Activated naive CD4-positive, alpha-beta T cell treated with anti-CD3 and anti-CD28 coated beads, Interleukin-2, amount 50 U/mL, for 24 hours (primary cell): ENCODE results near the gene INIP.
"Not testable (repeated sequence)": the region's sequence is repeated elsewhere in the genome, so short reads cannot be mapped to it uniquely, and the experiment has no call there.

Experiments
- H3K27ac Mint-ChIP-seq: one replicate; pipeline ENCODE4 v1.8.0; 2021; ENCODE audit warnings: mild to moderate bottlenecking, mixed read lengths
- H3K27me3 Mint-ChIP-seq: one replicate; pipeline ENCODE4 v1.8.0; 2021; ENCODE audit warnings: mixed read lengths
- H3K36me3 Mint-ChIP-seq: one replicate; pipeline ENCODE4 v1.8.0; 2021; ENCODE audit warnings: mixed read lengths
- H3K4me1 Mint-ChIP-seq: one replicate; pipeline ENCODE4 v1.8.0; 2021; ENCODE audit warnings: mixed read lengths
- H3K4me3 Mint-ChIP-seq: one replicate; pipeline ENCODE4 v1.8.0; 2021; ENCODE audit warnings: mild to moderate bottlenecking, mixed read lengths
- H3K9me3 Mint-ChIP-seq: one replicate; pipeline ENCODE4 v1.8.0; 2021; ENCODE audit warnings: mixed read lengths

The INIP gene

DNA sequence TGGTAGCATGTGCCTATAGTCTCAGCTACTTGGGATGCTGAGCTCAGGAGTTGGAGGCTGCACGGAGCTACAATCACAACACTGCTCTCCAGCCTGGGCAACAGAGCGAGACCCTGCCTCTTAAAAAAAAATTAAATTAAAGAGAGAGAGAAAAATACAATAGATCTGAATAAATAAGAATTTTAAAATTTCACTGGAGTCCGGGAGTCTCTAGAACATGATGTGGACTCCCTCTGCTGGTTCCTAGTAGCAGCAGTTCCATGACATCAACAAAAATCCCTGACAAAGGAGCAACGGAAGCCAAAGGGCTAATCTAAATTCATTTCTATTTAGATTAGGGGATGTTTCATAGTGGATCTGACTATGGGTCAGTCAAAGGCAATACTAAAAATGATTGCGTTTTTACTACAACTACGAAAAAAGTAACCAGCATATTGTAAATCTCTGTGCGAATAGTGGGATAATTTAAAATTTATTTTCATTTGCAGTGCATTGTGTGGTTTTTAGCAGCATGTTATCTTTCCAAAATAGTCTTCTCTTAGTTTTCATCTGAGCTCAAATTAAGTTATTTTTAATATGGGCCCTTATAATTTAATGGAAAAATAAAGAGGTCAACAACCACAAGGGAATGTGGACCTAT lies 6.7 kb downstream of the INIP start:
- Mint-ChIP-seq H3K27me3 (no peaks in the 10 kb centered on the region), H3K4me1 (peaks cover 63% of the 10 kb centered on the region), H3K36me3 (peaks cover 22% of the 10 kb centered on the region), H3K9me3 (no peaks in the 10 kb centered on the region), H3K27ac (no peak overlapping the region), H3K4me3 (no peak overlapping the region)

DNA sequence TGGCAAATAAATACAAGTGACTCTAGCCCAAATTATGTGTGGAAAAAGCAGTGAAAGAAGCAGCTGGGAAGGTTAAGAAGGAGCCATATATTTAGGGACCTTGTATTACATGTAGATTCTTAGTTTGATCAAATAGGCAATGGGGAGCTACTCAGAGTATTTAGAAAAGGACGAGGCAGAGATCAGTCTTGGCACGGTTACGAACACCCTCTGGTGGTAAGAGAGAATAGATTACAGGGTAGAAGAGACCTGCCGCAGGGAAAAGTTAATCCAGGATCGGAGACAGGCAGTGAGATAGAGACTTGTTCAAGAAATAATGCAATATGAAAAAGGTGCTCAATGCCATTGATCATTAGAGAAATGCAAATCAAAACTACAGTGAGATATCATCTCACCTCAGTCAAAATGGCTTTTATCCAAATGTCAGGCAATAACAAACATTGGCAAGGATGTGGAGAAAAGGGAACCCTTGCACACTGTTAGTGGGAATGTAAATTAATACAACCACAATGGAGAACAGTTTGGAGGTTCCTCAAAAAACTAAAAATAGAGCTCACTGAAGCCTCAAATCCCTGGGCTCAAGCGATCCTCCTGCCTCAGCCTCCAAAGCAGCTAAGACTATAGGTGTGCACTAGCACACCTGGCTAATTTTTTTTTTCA lies 12.0 kb downstream of the INIP start:
- no peak overlapping the region for H3K4me3 Mint-ChIP-seq
- no peaks in the 10 kb centered on the region for H3K27me3 Mint-ChIP-seq
- peaks cover 49% of the 10 kb centered on the region for H3K4me1 Mint-ChIP-seq
- no peak overlapping the region for H3K27ac Mint-ChIP-seq
- no peaks in the 10 kb centered on the region for H3K9me3 Mint-ChIP-seq
- H3K36me3 Mint-ChIP-seq: peaks cover 8% of the 10 kb centered on the region

- H3K27me3 Mint-ChIP-seq: no peaks in the 10 kb centered on the region
- peaks cover 38% of the 10 kb centered on the region for H3K4me1 Mint-ChIP-seq
- no peaks in the 10 kb centered on the region for H3K9me3 Mint-ChIP-seq
- H3K4me3 Mint-ChIP-seq: no peak overlapping the region
- no peak overlapping the region for H3K27ac Mint-ChIP-seq
- H3K36me3 Mint-ChIP-seq: peaks cover 11% of the 10 kb centered on the region
Observed at GRCh38 chr9:112703304-112703703, 14.6 kb downstream of the INIP start.

GRCh38 chr9:112700085-112700484 lies 17.8 kb downstream of the INIP start:
- Mint-ChIP-seq H3K36me3 (peaks cover 8% of the 10 kb centered on the region), H3K4me3 (no peak overlapping the region), H3K9me3 (no peaks in the 10 kb centered on the region), H3K27ac (no peak overlapping the region), H3K4me1 (peaks cover 29% of the 10 kb centered on the region), H3K27me3 (no peaks in the 10 kb centered on the region)

GRCh38 chr9:112699230-112699629 lies 18.7 kb downstream of the INIP start:
- Mint-ChIP-seq H3K36me3 (peaks cover 8% of the 10 kb centered on the region), H3K27ac (no peak overlapping the region), H3K4me1 (peaks cover 29% of the 10 kb centered on the region), H3K9me3 (no peaks in the 10 kb centered on the region), H3K4me3 (no peak overlapping the region), H3K27me3 (no peaks in the 10 kb centered on the region)

- Mint-ChIP-seq H3K27ac (no peak overlapping the region), H3K36me3 (peaks cover 12% of the 10 kb centered on the region), H3K27me3 (no peaks in the 10 kb centered on the region), H3K4me3 (no peak overlapping the region), H3K9me3 (no peaks in the 10 kb centered on the region), H3K4me1 (peaks cover 18% of the 10 kb centered on the region)
Observed at GRCh38 chr9:112696461-112696860, 21.5 kb downstream of the INIP start.

DNA sequence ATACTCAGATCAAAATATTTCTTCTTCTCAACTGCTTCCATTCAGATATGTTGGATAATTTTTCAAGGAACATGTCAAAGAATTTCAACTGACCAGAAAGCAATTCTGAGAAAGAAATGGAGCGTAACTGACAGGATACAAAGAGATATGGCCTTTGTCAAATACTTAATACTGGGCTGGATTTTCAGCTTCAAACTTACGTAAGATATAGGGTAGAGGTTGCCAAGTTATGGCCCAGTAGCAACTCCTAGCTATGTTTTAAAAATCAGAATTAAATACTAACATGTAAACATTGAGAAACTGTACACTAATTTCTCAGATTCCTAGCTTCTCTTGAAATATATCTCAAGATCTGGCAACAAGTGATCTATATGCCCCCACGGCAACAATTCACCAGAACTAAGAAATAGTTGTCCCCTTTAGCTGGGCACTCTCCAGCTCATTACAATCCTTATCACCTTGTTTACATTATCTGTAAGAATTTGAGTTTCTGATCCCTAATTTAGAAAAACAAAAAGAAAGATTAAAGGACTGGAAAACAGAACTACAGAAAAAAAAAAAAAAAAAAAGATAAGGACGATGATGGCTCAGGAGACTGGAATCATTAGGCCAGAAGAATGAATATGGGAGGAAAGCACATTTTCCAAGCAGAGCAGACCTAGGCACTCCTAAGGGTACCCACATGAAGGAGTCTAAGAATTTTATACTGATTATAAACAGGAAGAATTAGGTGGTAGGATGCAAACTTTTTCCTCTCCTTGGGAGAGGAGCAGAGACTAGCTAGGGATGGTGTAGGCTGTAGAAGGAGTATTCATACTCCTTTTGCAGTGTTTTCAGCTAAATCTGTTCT lies 23.0 kb downstream of the INIP start:
- Mint-ChIP-seq H3K9me3 (no peaks in the 10 kb centered on the region), H3K27me3 (no peaks in the 10 kb centered on the region), H3K4me1 (peaks cover 18% of the 10 kb centered on the region), H3K4me3 (no peak overlapping the region), H3K36me3 (peaks cover 16% of the 10 kb centered on the region), H3K27ac (no peak overlapping the region)

- Mint-ChIP-seq H3K36me3 (peaks cover 25% of the 10 kb centered on the region), H3K4me3 (no peak overlapping the region), H3K4me1 (no peaks in the 10 kb centered on the region), H3K9me3 (no peaks in the 10 kb centered on the region), H3K27me3 (no peaks in the 10 kb centered on the region), H3K27ac (no peak overlapping the region)
Observed at GRCh38 chr9:112689161-112689740, 28.7 kb downstream of the INIP start.

DNA sequence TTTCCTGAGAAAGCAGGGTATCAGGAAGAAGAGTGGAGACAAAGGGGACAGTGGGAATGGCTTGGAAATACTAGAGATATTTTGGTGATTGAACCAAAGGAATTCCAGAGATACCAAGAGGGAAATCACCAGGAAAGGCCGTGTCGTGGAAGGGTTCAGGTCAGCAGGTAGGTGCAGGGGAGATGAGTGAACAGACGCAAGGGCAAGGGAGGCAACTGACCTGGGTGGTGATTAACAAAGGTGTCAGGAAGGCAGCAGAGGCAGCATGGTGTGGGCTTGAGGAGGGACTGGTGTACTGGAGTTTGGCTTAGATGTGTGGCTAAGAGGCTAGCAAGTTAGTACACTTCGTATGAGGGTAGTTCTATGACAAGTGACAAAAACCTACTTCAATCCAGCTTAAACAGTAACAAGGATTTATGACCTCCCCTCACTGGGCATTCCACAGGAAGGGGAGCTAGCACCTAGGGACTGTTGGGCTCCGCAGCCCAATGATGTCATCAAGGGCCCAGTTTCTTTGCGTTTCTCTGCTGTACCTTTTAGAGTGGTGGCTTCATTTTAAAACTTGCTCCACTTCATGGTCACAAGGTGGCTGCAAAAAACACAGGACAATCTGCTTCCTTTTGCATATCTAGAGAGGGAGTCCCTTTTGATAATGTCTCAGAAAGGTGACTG lies 37.0 kb downstream of the INIP start:
- Mint-ChIP-seq H3K4me3 (no peak overlapping the region), H3K27me3 (no peaks in the 10 kb centered on the region), H3K9me3 (peaks cover 13% of the 10 kb centered on the region), H3K4me1 (peaks cover 10% of the 10 kb centered on the region), H3K27ac (no peak overlapping the region), H3K36me3 (peaks cover 12% of the 10 kb centered on the region)

- peaks cover 13% of the 10 kb centered on the region for H3K9me3 Mint-ChIP-seq
- peaks cover 1% of the 10 kb centered on the region for H3K4me1 Mint-ChIP-seq
- H3K4me3 Mint-ChIP-seq: no peak overlapping the region
- no peaks in the 10 kb centered on the region for H3K27me3 Mint-ChIP-seq
- H3K36me3 Mint-ChIP-seq: peaks cover 2% of the 10 kb centered on the region
- no peak overlapping the region for H3K27ac Mint-ChIP-seq
Observed at GRCh38 chr9:112677040-112677439, 40.9 kb downstream of the INIP start.

DNA sequence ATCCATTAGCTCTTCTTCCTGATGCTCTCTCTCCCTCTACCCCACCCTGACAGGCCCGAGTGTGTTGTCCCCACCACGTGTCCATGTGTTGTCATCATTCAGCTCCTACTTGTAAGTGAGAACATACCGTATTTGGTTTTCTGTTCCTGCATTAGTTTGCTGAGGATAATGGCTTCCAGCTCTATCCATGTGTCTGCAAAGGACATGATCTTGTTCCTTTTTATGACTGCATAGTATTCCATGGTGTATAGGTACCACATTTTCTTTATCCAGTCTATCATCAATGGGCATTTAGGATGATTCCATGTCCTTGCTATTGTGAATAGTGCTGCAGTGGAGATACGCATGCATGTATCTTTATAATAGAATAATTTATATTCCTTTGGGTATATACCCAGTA lies 44.7 kb downstream of the INIP start:
- H3K4me1 Mint-ChIP-seq, H3K36me3 Mint-ChIP-seq, H3K27ac Mint-ChIP-seq, H3K27me3 Mint-ChIP-seq, H3K9me3 Mint-ChIP-seq, H3K4me3 Mint-ChIP-seq: not testable (repeated sequence)

GRCh38 chr9:112670991-112671625 lies 46.8 kb downstream of the INIP start:
- no peaks in the 10 kb centered on the region for H3K4me1 Mint-ChIP-seq
- H3K27ac Mint-ChIP-seq: no peak overlapping the region
- no peaks in the 10 kb centered on the region for H3K9me3 Mint-ChIP-seq
- H3K27me3 Mint-ChIP-seq: no peaks in the 10 kb centered on the region
- no peaks in the 10 kb centered on the region for H3K36me3 Mint-ChIP-seq
- H3K4me3 Mint-ChIP-seq: no peak overlapping the region

DNA sequence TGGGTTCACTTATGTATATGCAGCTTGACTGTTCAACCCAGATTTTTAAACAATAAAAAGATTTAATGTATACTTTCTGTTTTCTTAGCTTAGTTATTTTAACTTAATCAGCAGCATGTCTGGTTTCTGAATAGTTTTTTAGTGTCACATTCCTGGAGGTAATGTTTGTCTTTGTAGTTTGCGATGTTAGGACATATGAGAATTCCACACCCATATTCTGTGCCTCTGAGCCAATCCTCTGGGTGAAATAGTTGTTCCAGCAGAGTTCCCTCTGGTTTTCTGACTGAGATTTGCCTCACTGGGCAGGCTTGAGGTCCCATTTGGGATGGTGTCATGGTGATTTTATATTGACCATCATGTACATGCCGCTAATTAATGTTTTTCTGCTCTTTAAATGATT lies 48.6 kb downstream of the INIP start:
- Mint-ChIP-seq H3K36me3 (no peaks in the 10 kb centered on the region), H3K4me1 (no peaks in the 10 kb centered on the region), H3K27ac (no peak overlapping the region), H3K27me3 (no peaks in the 10 kb centered on the region), H3K4me3 (no peak overlapping the region), H3K9me3 (no peaks in the 10 kb centered on the region)

- no peaks in the 10 kb centered on the region for H3K4me1 Mint-ChIP-seq
- H3K4me3 Mint-ChIP-seq: no peak overlapping the region
- no peak overlapping the region for H3K27ac Mint-ChIP-seq
- H3K27me3 Mint-ChIP-seq: no peaks in the 10 kb centered on the region
- no peaks in the 10 kb centered on the region for H3K36me3 Mint-ChIP-seq
- H3K9me3 Mint-ChIP-seq: no peaks in the 10 kb centered on the region
Observed at GRCh38 chr9:112665347-112665746, 52.6 kb downstream of the INIP start.

DNA sequence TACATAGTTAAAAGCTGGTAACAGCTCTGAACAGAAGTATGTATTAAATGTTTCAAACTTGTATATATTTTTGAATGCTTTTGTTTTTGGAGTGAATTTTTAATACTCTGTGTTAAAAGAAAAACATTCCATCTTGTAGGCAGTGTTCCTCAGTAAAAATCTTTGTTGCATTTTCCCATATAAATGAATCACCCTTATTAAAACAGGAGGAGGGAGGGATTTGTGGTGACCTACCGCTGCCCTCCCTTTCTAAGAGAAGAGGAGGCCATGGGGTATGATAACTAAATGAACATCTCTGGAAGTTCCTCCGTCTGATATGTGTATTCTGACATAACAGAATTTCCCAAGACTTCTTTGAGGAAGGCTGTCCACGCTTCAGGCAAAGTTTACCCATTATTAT lies 53.4 kb downstream of the INIP start:
- H3K4me3 Mint-ChIP-seq: no peak overlapping the region
- H3K36me3 Mint-ChIP-seq: peaks cover 2% of the 10 kb centered on the region
- no peaks in the 10 kb centered on the region for H3K9me3 Mint-ChIP-seq
- H3K27me3 Mint-ChIP-seq: no peaks in the 10 kb centered on the region
- H3K4me1 Mint-ChIP-seq: no peaks in the 10 kb centered on the region
- no peak overlapping the region for H3K27ac Mint-ChIP-seq
